Left forelimb (tissue), 1 donor: ENCODE measurements around the gene DPP4.
"Not testable (repeated sequence)": the region's sequence is repeated elsewhere in the genome, so short reads cannot be mapped to it uniquely, and the experiment has no call there.

Experiments used
- DNase-seq: peaks from one replicate; pipeline ENCODE4 v3.0.0-alpha.2; 2018; ENCODE audit warnings: low spot score

DPP4 gene

DNA sequence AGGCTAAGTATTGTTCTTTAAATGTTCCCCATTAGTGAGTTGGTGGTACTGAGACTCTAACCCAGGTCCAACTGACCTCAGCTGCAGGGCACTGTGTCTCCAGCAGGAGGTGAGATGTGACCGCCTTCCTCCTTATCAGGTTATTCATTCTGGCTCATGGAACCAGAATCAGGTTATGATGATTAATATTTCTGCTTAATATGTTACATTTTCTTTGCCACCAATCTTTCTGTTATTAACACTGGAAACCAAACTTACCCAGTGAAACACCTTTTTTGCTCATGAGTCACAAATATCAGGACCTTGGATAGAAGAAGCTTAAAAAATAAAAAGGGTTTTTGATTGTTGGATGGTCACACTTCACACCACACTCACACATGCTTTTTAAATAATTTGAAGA lies 85.4 kb downstream of the DPP4 start:
- no peak for DNase-seq

DNA sequence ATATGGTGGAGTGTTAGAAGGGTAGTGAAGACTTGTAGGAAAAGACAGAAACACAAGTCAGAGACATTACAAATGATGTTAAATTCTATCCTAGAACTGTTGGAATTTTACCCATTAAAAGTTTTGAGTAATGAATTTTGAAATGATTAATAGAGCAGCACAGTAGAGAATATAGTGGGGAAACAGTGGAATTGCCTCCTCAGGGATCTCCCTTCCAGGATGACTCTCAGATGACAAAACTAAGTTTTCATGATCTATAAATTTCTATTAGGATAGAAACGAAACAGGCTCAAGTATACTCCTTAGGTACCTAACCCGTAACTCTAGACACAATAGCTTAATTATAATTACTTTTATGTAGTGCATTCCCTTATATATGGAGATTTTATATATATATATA lies 86.7 kb downstream of the DPP4 start:
- no peak for DNase-seq

DNA sequence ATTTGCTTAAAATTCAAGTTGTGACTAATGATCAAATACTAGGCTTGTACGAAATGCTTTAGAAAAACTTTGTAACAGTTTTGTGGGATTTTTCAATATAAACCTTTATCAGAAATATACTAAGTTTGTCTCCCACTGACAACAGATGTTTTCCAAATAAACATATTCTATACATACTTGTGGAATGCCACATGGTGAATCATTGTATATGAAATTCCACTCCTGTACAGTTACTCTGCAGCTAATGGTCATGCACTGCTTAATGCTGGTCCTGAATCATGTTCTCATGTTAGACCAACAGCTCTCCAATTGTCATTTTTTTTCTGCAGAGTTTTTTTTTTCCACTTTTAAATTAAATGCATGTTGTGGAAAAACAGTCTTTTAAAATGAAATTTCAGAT lies 90.1 kb downstream of the DPP4 start:
- no peak for DNase-seq

DNA sequence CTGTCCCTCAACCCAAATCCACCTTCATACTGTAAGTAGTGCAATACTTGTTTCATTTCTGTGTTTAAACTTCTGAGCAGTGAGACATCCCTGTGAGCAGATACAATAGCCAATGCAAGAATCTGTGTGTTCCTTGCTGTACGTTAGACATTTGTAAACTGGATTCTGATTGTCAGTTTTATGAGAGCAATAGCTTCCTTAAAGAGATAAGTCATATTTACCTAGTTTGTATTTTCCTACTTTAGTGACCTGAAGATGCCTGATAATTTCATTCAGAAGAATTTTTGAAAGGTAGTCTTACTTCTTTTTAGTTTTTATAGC lies 90.7 kb downstream of the DPP4 start:
- DNase-seq: no peak

DNA sequence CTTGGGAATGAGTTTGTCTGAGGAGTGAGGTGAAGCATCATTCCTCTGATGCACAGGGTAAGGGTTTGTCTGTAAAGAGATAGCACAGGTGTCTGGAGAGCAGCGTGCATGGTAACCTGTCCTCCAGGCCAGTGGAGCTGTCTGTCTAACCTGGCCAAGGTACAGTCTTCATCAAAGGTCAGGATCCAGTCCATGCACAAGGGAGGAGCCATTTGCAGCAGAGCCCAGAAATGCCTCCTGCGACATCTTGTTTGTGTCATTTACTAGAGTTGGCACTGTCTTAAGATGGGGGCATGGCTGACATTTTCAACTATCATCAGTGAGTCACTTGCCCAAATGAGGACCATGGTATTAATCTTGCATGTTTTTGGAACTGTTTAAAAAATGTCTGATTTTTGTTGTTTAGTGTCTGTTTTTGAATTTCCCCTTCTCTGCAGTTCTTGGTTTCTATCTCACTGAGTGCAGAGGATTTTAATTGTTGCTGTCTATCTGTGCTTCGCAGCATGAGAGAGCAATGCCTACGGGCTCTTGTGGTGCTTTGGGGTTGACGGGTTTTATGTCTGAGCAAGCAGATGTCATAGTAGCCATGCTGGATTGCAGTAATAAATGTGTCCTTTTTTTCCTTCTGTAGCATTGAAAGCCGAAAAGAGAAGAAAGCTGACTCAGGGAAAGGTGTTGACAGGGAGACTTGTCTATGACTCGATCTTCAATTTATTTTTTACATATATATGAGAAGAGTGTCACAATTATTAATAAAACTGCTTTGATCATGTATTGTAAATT lies 91.3 kb downstream of the DPP4 start:
- no peak for DNase-seq

DNA sequence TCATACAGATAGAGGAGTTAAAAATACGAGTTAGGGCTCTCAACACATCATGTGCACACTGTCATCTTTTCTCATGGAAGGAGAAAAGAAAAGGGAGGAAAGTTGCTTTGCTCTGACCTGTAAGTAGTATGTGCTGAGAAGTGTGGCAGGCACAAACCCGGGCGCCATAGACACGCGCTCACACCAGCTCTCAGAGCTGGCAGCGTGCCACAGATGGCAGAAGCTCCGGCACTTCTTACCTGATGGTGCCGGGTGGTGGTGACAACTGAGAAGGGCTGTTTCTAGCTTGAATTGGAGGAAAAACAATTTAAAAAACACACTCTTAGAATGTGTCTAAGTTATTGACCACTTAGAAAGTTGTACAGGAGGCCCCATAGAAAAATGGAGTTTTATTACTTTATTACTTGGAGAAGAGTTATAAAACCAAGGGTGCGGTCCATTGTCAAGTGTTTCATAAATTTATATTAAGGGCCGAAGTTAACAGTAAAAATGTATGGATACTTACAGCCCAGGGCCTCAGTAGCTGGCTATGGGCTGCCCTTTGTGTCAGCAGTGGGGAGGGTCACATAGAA lies 92.2 kb downstream of the DPP4 start:
- no peak for DNase-seq

DNA sequence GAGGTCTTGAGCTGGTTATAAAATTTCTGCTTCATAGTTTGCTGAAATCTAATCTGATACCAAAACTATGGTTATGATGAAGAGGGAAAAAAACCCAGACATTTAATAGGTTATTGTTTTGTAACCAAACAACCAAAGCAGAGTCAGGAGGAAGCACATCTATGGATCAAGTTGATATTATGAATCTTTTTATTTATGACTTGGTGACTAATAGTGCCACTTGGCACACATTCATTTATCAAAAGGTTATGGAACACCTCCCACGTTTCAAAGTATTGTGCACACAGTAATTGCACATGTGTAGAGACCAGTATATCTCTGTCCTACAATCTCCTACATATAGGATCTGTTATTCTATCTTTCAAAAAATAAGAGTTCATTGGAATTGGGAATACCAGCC lies 93.0 kb downstream of the DPP4 start:
- no peak for DNase-seq

DNA sequence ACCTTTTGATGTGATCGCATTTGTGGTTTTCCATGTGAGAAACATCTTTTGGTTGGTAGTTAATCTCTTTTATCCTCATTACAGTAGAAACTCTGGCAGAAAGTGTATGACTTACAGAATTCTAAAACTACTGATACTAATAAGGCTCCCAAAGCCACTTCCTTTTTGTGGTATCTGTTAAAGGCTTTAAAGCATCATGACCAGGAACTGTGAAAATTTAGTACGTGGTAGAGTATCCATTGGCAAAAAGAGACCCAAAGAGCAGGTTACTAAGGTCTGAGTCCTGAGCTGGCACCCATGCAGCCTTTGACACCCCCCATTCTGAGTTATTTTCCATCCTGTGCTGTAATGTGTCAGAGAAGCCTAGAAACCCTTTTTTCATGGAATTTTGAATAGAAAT lies 94.5 kb downstream of the DPP4 start:
- DNase-seq: no peak

DNA sequence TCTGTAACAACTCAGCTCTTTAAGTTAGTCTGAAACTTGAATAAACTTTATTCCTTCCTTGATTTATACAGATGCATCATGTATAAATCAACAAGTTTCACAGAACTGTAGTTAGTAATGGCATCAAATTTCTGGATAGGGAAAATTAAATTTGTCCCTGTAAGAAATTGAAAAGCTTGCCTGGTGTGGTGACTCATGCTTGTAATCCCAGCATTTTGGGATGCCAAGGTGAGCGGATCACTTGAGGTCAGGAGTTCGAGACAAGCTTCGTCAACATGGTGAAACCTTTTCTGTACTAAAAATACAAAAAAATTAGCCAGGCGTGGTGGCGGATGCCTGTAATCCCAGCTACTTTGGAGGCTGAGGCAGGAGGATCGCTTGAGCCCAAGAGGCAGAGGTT lies 96.1 kb downstream of the DPP4 start:
- not testable (repeated sequence) for DNase-seq

DNA sequence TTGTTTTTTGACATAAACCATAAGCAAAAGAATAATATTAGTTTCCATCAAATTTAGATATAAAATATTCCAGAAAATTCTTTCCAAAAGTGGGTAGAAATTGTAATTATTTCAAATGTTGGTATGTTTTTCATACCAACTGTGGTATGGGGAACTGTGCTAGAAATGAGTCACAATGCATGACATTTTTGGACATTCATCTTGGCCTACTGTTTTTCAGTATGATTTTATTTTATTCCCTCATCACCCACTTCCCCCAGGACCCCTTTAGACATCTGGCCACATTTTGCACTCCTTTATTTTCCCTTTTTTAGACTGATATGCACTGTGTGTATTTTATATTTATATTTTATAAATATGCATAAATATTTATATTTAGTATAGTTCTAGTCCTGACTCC lies 97.1 kb downstream of the DPP4 start:
- DNase-seq: no peak

DNA sequence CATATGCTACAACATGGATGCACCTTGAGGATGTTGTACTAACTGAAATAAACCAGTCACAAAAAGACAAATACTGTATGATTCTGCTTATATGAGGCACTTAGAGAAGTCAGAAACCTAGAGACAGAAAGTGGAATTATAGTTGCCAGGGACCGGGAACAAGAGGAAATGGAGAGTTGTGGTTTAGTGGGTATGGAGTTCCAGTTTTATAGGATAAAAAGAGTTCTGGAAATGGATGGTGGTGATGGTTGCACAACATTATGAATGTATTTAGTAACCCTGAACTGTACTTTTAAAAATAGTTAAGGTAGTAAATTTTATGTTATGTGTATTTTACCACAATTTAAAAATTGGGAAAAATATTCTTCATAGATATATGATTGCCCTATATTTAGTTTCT lies 97.7 kb downstream of the DPP4 start:
- no peak for DNase-seq

DNA sequence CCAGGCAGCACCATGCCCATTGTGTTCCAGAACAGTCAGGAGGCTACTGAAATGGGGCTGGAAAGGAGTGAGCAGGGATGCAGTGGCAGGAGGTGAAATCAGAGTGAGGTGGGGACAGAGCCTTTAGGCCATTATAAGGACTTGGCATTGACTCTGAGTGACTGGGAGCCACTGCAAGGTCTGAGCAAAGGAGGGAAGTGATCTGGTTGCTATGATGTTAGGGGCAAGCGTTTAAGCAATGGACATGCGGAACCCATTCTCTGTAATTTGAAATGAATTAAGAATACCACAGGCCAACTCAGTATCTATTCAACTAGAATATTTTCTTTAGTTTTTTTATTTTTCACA lies 98.2 kb downstream of the DPP4 start:
- no peak for DNase-seq

DNA sequence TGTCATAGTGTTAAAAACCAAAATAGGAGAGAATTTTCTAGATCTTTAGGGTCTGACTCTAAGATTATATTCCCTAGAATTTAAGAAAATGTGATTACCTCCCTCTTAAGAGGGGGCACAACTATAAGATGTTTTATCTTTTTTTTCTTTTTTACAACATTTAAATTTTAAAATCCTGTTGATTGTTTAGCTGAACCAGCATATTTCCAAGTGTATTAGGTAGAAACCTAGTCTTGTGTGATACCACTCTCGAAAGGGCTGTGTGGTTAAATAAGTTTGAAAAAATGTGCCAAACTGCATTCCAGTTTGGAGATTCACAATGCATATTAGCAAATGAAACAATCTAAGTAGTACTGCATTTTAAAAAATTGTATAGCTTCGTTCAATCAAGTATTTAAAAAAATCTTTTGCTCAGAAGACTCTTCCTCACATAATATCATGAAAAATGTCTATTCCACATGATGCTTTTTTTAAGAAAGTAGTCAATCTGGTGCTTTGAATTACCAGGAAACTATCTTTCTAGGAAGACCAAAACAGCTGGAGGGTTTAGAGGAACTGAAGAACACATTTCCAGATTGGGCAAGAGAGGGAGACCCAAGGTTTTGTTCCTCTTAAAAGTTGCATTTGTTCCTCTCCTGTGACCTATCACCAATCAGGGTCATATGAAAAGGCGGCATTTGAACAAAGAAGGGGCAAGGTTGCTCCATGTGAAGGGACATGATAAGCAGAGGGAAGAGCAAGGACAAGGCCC lies 98.8 kb downstream of the DPP4 start:
- DNase-seq: no peak

DNA sequence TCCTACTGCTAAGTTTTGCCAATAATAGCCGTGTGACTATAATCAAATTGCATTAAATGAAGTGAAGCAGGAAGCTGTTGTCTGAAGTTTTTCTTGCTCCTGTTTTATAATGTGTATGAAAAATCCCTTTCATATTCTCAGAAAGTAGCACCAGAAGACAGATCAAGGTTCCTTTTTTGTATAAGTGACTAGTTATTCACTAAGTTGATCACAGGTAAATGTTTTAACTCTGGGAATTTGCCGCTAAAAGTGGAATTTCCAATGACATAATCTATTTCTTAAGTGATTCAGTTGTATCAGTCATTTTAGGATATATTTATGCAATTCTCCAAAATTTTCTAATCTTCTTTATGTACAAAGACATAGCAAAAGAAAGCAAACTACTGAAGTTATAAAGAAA lies 99.6 kb downstream of the DPP4 start:
- DNase-seq: no peak

DNA sequence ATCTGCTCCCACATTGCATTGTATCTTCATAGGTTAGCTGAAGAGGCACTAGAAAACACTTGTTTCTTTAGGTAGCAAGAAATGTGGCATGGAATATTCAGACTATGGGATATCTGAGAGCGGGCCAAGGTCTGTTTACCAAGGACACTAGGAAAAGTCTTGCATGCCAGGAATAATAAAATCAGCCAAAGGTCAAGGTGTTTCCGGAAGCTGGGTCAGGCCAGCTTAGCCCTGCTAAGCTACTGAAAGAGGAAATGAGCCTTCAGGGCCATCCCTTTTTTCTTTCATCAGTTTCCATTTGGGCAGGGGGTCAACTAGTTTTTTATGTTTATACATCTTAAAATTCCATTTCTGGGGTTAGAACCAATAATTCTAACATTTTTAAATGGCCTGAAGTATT lies 101.1 kb downstream of the DPP4 start:
- DNase-seq: no peak

DNA sequence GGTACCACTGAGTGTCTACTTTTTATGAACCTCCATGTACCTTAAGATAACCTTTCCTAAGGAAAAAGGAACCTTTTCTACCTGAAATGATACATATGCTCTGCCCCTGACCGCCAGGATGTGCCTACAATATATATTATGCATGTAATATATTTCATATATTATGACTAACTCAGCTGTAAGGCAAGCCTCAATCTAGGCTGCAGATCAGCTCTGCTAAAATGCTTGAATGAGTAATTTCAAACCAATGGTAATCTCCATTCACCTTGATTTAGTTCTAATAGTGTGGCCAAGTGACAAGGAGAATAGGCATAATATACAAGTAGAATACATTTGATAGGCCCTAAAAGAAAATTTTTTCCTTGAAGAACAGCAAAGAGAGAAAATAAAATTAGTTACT lies 101.8 kb downstream of the DPP4 start:
- DNase-seq: no peak

DNA sequence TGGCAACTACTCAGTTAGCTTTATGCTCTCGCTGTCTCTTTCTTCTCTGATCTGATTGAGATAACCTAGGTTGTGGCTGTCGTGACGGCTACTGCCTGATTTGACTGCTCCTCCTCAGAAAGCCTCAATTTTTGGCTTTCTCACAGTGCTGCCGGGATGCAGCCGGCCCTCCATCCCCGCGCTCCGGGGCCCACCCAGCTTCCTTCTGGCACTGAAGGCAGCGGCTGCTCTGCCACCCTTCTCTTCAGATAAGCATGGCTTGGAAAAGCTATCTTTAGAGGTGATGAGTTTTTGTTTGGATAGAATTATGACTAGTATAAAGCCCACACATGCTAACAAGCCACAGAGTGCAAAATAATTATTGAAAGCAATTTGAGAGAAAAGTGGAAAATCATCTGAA lies 102.5 kb downstream of the DPP4 start:
- no peak for DNase-seq

DNA sequence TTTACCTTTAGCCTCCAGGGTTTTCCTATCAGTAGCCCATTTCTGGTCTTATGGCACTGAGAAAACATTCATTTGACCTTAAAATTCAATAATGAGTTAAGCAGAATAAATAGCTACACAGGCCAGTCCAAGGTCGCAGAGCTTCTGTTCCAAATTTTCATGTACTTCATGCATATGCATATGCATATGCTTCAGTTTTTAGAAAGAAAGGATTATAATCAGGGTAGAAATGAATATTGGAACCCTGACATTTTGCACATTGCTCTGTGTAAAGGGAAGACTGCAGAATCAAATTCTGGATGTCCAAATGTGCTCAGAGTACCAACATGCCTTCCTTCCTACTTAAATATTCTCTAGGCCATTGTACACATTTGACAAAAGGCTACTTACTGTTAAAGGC lies 104.9 kb downstream of the DPP4 start:
- DNase-seq: no peak

DNA sequence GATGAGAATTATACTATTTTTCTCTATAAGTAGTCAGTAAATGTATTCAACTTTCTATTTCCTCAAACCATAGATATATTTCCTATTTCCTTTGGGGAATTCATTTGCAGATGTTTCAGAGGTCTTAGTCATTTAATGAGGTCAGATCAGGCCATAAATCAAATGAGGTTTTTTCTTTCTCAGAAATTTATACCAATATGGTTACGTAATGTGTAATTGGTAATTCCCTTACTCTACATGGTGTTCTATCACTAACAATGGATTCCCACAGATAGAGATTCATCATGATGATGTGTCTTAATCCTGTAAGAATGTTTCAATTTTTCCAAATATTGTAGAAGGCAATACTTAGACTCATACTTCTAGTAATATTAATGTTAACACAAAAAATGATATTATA lies 108.0 kb downstream of the DPP4 start:
- no peak for DNase-seq

DNA sequence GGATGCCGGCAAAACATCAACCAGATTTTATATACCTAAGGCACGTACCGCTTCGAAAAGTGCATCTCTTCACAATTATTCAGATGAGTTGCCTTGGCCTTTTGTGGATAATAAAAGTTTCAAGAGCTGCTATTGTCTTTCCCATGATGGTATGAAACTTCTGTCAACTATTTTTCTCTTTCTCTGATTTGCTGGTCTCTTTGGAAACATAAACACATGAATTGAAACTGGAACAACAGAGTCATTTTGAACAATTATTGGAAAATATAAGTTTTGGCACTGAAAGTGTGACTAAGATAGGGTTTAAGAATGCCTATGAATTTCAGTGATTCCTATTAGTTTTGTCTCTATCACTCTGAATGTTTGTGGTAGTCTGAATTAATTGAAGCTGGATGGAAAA lies 109.9 kb downstream of the DPP4 start:
- no peak for DNase-seq

DNA sequence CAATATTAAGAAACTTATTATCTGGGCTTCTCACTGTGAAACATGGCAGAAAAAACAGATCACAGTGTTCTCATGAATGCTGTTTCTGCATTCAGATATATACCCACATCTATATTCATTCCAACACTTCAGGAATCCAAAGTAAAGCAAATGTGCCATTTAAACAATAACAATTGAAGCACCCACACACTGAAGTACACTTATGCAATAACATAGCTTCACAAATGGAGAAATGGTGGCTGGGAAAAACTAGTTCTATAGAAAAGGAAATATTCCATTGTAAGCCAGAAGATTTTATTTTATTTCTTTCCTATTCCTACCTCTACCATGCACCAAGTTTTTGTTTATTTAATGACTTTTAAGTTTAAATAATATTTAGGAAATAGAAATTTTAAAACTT lies 111.9 kb downstream of the DPP4 start:
- DNase-seq: no peak

DNA sequence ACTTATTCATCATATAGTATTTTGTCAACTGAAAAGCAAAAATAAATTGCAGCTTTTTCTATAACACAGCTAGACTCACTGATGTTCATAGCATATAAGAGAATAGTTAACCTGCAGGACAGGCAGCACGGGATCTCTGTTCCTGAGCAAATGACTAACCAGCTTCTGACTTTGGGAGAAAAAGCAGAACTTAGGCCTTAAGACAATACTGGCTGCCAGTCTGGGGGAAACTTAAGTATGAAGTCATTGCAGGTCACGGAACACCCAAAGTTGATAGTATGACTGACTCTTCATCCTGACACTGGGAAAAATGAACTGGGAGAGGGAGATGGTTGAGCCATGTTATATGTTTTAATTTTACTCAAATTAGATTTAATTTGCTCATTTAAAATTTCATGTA lies 113.0 kb downstream of the DPP4 start:
- no peak for DNase-seq

DNA sequence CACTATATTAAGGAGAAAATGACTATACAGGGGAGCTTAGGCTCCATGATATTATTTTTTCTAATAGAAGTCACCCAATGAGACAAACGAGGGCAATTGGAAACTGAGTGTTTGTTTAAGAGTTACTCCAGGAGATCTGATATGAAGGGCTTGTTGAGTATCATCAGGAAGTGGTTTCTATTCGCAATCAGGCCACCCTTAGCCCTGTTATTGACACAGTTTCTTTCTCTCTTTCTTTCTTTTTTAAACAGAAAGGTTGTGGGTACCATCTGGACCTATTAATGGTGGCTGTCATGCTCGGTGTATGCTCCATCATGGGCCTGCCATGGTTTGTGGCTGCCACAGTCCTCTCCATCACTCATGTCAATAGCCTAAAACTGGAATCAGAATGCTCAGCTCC lies 117.3 kb downstream of the DPP4 start:
- no peak for DNase-seq

DNA sequence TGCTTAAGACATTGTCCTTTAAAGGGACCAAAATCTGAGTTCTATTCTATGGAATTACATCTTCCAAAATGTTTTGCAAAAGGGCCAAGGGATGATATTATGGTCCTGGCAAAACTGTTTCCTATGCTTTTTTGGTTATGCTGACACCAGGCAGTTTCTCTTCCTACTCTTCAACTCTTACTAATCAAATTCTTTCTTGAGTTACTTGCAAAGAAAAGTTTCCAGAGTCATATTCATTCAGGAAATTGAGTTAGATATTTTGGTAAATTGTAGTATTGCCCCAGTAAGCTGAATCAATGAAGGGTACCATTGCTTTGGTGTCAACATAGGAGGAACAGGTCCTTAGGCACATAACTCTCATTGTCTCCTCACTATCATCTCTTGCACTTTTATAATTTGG lies 118.8 kb downstream of the DPP4 start:
- no peak for DNase-seq
